CD4-positive, alpha-beta T cell (primary cell): ENCODE measurements around the gene TRIM4. TPM values are rescaled to one million over a fixed set of nuclear protein-coding genes. Genes with fewer than 3 reads are reported as not detected.

ENCODE experiments used
- ATAC-seq: fragments of 200-7000 bp; cut with Tn5 transposase; one replicate; pipeline ENCODE4 v1.10.0; 2022; ENCODE audit warnings: mild to moderate bottlenecking; ENCODE audit not compliant: poor library complexity
- CTCF ChIA-PET: fragments of 350-600 bp; sonication (Branson Sonifier 250); formaldehyde crosslinking; loops from one replicate; lab custom pipeline; 2021; ENCODE audit warnings: antibody characterized with exemption, inconsistent platforms; lab: Charles Lee
- POLR2A ChIA-PET: fragments of 350-600 bp; sonication (Branson Sonifier 250); formaldehyde crosslinking; loops from one replicate; lab custom pipeline; 2021; ENCODE audit warnings: antibody characterized with exemption, inconsistent platforms; lab: Charles Lee
- DNase-seq, 14 experiments: peaks; one replicate each; pipeline ENCODE4 v3.0.0-alpha.2; 2013 to 2020; ENCODE audit warnings: mixed read lengths in 2 of 14
- H3K27ac ChIP-seq, 2 donors: one replicate each; pipeline versions ENCODE4 v1.5.1 to v1.7.0; 2013; ENCODE audit warnings: low read length in 2 of 2, low read depth in 1 of 2, mild to moderate bottlenecking in 1 of 2
- H3K27me3 ChIP-seq, 2 experiments: 1 replicate in 1 of 2; 2 replicates in 1 of 2; pipeline versions ENCODE4 v1.6.1 to v1.7.0; 2013; ENCODE audit warnings: low read length in 2 of 2, control low read depth in 1 of 2, mild to moderate bottlenecking in 1 of 2, moderate library complexity in 1 of 2; ENCODE audit not compliant: insufficient read depth in 2 of 2, control insufficient read depth in 1 of 2
- H3K36me3 ChIP-seq: one replicate; pipeline ENCODE4 v1.6.1; 2013; ENCODE audit warnings: low read length, control low read depth; ENCODE audit not compliant: insufficient read depth
- H3K4me1 ChIP-seq: one replicate; pipeline ENCODE4 v1.6.1; 2013; ENCODE audit warnings: low read length, control low read depth; ENCODE audit not compliant: insufficient read depth
- H3K4me3 ChIP-seq: one replicate; pipeline ENCODE4 v1.5.1; 2013; ENCODE audit warnings: mild to moderate bottlenecking, low read length, moderate library complexity
- H3K9me3 ChIP-seq, 2 experiments: 1 replicate in 1 of 2; 2 replicates in 1 of 2; pipeline versions ENCODE4 v1.6.1 to v1.7.0; 2013; ENCODE audit warnings: low read length in 2 of 2, mild to moderate bottlenecking in 2 of 2, control low read depth in 1 of 2, moderate library complexity in 1 of 2; ENCODE audit not compliant: control insufficient read depth in 1 of 2, insufficient read depth in 1 of 2
- H3K27ac Mint-ChIP-seq: one replicate; pipeline ENCODE4 v1.8.0; 2020; ENCODE audit warnings: mixed read lengths
- H3K27me3 Mint-ChIP-seq: one replicate; pipeline ENCODE4 v1.8.0; 2021; ENCODE audit warnings: mixed read lengths
- H3K36me3 Mint-ChIP-seq: one replicate; pipeline ENCODE4 v1.8.0; 2021; ENCODE audit warnings: low read depth, mixed read lengths
- H3K4me1 Mint-ChIP-seq: one replicate; pipeline ENCODE4 v1.8.0; 2021; ENCODE audit warnings: low read depth, mixed read lengths
- H3K4me3 Mint-ChIP-seq: one replicate; pipeline ENCODE4 v1.8.0; 2020; ENCODE audit warnings: mild to moderate bottlenecking, mixed read lengths
- H3K9me3 Mint-ChIP-seq: one replicate; pipeline ENCODE4 v1.8.0; 2020; ENCODE audit warnings: mixed read lengths
- intact Hi-C, 2 experiments: fragments of 100-400 bp; cut with DNase I in 1 of 2; cut with micrococcal nuclease in 1 of 2; formaldehyde crosslinking; loops; one replicate each; pipeline versions ENCODE4 v1.15.1 to v1.9.0; 2023 to 2025; cut with DNase I, micrococcal nuclease
- total RNA-seq, 174 experiments: library from RNA in 2 of 174; stranded (reverse) in 2 of 174; gene quantifications; one replicate each; pipeline ENCODE4 v1.2.3 and lab custom pipeline; 2021 to 2026
- TF ChIP-seq, protein P1 (sequence below): fragments of 200-600 bp; IDR thresholded peaks from one replicate; pipeline ENCODE4 v1.8.0; 2022; ENCODE audit warnings: antibody characterized with exemption, mild to moderate bottlenecking

Gene TRIM4
- total RNA-seq, 2 experiments from 2014 or later, result 22.8 to 23.1 TPM

DNA sequence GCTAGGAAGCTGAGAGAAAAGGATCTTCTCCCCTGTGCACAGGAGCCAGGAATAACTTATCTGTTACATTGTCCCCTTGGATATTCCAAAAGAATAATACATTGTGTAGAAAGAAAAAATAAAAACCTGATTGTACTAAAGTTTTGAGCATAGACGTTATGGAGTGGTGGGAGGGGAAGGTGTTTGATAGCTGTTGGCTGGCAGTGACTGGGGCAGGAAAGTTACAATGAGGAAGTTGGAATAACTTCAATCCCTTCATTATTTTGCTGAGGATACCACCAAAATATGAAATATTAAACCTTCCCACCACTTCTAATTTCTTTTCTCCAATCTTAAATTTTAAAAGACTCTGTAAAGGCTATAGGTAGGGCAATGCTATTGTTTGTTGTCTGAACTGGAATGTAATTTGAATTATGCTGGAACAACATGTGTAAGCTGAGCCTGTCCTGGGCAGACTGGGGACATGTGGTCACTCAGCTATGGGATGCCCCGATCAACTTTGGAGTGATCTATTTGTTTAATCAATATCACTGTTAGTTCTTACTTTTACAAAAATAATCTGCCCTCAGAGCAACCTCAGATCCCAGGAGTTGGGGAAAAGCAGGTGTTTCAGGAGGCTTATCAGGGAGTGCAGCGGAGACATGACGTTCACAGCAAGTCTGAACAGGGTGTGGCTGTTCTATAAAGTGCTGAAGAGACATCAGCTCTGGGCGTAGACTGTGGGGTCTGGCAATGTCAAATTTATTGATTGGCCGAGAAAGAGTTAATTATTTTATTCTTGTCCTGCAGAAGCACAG, 70.7 kb downstream of the TRIM4 start:
- intact Hi-C loops, result no loop called here
- Histone ChIP-seq H3K27me3 (peaks cover 0 to 1% of the 10 kb centered on the region in 2 experiments), H3K36me3 (no peaks in the 10 kb centered on the region), H3K4me1 (no peaks in the 10 kb centered on the region), H3K27ac (no peak overlapping the region), H3K9me3 (no peaks in the 10 kb centered on the region), H3K4me3 (no peak overlapping the region)
- no peak for ATAC-seq
- CTCF ChIA-PET, result no interaction called here
- H3K36me3 Mint-ChIP-seq, result no peaks in the 10 kb centered on the region
- no peak for DNase-seq
- H3K27me3 Mint-ChIP-seq, result peaks cover 20% of the 10 kb centered on the region
- POLR2A ChIA-PET, result no interaction called here
- no peaks in the 10 kb centered on the region for H3K4me1 Mint-ChIP-seq
- TF ChIP-seq, protein P1, sequence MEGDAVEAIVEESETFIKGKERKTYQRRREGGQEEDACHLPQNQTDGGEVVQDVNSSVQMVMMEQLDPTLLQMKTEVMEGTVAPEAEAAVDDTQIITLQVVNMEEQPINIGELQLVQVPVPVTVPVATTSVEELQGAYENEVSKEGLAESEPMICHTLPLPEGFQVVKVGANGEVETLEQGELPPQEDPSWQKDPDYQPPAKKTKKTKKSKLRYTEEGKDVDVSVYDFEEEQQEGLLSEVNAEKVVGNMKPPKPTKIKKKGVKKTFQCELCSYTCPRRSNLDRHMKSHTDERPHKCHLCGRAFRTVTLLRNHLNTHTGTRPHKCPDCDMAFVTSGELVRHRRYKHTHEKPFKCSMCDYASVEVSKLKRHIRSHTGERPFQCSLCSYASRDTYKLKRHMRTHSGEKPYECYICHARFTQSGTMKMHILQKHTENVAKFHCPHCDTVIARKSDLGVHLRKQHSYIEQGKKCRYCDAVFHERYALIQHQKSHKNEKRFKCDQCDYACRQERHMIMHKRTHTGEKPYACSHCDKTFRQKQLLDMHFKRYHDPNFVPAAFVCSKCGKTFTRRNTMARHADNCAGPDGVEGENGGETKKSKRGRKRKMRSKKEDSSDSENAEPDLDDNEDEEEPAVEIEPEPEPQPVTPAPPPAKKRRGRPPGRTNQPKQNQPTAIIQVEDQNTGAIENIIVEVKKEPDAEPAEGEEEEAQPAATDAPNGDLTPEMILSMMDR, result no peak
- no peak overlapping the region for H3K27ac Mint-ChIP-seq
- no peak overlapping the region for H3K4me3 Mint-ChIP-seq
- H3K9me3 Mint-ChIP-seq, result no peaks in the 10 kb centered on the region

DNA sequence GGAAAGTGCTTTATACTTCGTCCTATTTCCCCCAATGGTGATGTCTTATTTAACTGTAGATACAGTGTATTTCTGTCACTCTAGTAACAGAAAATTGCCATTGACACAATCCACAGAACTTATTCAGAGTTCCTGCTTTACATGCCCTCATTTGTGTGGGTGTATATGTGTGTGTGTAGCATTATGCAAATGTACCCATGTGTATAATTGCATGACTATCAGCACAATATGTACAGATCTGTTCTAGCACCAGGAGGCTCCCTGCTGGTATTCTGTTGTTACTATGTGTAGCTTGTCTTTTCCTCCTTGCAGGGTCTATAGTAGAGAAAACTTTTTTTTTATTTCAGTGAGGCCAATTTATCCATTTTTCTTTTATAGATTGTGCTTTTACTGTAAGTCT, 75.0 kb downstream of the TRIM4 start:
- POLR2A ChIA-PET, result no interaction called here
- TF ChIP-seq, protein P1, result no peak

DNA sequence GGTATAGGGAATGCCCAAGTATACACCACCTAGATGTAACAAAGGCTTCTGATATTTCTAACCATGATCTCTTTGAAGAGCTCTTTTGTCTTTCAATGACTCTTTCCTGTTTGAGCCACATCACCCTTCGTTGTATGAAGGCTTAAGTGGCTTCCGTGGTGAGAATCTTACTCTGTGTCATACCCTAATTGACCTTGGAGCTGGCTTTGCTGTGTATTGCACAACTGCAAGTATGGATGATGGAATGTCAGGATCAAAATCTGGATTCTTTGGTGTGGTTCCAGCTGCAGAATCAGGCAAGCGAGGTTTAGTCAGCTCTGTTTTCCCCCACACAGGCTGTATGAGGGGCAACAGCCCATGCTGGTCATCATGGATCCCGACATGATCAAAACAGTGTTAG, 75.5 kb downstream of the TRIM4 start:
- Histone ChIP-seq H3K4me3 (no peak overlapping the region), H3K9me3 (no peaks in the 10 kb centered on the region), H3K36me3 (no peaks in the 10 kb centered on the region), H3K4me1 (no peaks in the 10 kb centered on the region), H3K27ac (no peak overlapping the region), H3K27me3 (no peaks in the 10 kb centered on the region)
- DNase-seq (no peak), ATAC-seq (no peak)
- ChIA-PET POLR2A (no interaction called here), CTCF (no interaction called here)
- TF ChIP-seq, protein P1, result no peak
- Mint-ChIP-seq H3K27me3 (peaks cover 11% of the 10 kb centered on the region), H3K4me3 (no peak overlapping the region), H3K4me1 (no peaks in the 10 kb centered on the region), H3K27ac (no peak overlapping the region), H3K9me3 (no peaks in the 10 kb centered on the region), H3K36me3 (no peaks in the 10 kb centered on the region)
- intact Hi-C loops, result no loop called here

More for the DNA sequence above, 75.0 kb downstream of the TRIM4 start:
- ATAC-seq, result no peak
- Histone ChIP-seq H3K36me3 (no peaks in the 10 kb centered on the region), H3K4me3 (no peak overlapping the region), H3K9me3 (no peaks in the 10 kb centered on the region), H3K27ac (no peak overlapping the region), H3K4me1 (no peaks in the 10 kb centered on the region), H3K27me3 (no peaks in the 10 kb centered on the region)
- no peaks in the 10 kb centered on the region for H3K36me3 Mint-ChIP-seq
- H3K27me3 Mint-ChIP-seq, result peaks cover 12% of the 10 kb centered on the region
- H3K4me1 Mint-ChIP-seq, result no peaks in the 10 kb centered on the region
- intact Hi-C loops, result no loop called here
- H3K27ac Mint-ChIP-seq, result no peak overlapping the region
- H3K9me3 Mint-ChIP-seq, result no peaks in the 10 kb centered on the region
- H3K4me3 Mint-ChIP-seq, result no peak overlapping the region
- CTCF ChIA-PET, result interaction anchor here (0.6 kb wide), 1 partner anchor 172 kb away, joined by 3 read pairs; no protein-coding TSS in a partner anchor
- no peak for DNase-seq
